LNCaP clone FGC (cell line): ENCODE results near the gene MXD1.
"Not testable (repeated sequence)": the region's sequence is repeated elsewhere in the genome, so short reads cannot be mapped to it uniquely, and the experiment has no call there.

Experiments used
- DNase-seq: peaks from one replicate; pipeline ENCODE4 v3.0.0-alpha.2; 2011; ENCODE audit warnings: low read depth
- H3K4me3 ChIP-seq: 2 replicates; pipeline ENCODE4 v1.5.1; 2011; ENCODE audit warnings: mild to moderate bottlenecking, low read depth, low read length, control low read depth
- TF ChIP-seq, protein P1 (sequence below): IDR thresholded peaks from 2 replicates; pipeline ENCODE4 v1.5.1; 2012; ENCODE audit warnings: mild to moderate bottlenecking; ENCODE audit not compliant: control insufficient read depth, insufficient read depth; ENCODE audit errors: extremely low read depth

The MXD1 gene, protein sequence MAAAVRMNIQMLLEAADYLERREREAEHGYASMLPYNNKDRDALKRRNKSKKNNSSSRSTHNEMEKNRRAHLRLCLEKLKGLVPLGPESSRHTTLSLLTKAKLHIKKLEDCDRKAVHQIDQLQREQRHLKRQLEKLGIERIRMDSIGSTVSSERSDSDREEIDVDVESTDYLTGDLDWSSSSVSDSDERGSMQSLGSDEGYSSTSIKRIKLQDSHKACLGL

DNA sequence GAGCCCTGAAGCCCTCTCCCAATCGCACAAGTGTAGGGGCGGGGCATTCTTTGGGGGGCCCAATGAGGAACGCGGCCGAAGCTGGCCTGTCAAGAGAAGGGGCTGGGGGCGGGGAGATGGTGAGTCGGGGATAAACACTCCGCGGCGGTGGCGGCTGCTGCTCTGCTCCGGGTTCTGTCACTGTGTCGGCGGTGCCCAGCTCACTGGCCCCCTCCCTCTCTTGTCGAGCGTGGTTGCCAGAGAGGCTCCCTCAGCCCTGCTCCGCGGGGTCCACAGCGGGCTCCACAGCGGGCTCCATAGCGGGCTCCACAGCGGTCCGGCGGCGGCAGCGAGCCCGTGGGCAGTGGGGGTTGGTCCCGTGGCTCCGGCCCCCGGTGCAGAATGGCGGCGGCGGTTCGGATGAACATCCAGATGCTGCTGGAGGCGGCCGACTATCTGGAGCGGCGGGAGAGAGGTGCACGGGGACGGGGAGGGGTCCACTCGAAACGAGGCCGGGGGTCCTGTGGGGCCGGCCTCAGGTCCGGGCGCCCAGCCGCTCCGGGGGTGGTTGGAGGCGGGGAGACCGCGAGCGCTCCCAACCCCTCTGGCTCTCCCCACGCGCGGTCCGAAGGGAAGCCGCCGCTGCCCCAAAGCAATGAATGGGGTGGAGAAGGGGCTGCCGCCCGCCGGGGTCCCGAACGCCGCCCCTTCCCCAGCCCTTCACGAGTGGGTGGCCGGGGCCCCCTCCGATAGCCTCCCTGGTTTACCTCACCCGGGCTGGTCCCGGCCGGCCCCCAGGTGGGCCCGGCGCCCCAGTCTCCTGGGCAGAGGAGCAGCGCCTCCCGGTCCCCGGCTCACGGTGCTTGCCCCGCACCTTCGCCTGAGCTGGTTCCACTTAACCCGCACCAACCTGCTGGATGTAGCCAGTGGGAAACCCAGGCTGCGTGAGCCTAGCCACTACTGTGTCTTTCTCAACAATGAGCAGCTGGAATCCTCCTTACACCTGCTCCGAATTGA, at the start of gene MXD1:
MXD1 (plus strand) TSS at position 160 of the 996 bp plus-strand sequence; CDS start at position 382, 222 bp downstream.
- H3K4me3 ChIP-seq = peak within 1 kb of the TSS; percentile 69
- TF ChIP-seq, protein P1, sequence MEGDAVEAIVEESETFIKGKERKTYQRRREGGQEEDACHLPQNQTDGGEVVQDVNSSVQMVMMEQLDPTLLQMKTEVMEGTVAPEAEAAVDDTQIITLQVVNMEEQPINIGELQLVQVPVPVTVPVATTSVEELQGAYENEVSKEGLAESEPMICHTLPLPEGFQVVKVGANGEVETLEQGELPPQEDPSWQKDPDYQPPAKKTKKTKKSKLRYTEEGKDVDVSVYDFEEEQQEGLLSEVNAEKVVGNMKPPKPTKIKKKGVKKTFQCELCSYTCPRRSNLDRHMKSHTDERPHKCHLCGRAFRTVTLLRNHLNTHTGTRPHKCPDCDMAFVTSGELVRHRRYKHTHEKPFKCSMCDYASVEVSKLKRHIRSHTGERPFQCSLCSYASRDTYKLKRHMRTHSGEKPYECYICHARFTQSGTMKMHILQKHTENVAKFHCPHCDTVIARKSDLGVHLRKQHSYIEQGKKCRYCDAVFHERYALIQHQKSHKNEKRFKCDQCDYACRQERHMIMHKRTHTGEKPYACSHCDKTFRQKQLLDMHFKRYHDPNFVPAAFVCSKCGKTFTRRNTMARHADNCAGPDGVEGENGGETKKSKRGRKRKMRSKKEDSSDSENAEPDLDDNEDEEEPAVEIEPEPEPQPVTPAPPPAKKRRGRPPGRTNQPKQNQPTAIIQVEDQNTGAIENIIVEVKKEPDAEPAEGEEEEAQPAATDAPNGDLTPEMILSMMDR = no peak
- no peak for DNase-seq

DNA sequence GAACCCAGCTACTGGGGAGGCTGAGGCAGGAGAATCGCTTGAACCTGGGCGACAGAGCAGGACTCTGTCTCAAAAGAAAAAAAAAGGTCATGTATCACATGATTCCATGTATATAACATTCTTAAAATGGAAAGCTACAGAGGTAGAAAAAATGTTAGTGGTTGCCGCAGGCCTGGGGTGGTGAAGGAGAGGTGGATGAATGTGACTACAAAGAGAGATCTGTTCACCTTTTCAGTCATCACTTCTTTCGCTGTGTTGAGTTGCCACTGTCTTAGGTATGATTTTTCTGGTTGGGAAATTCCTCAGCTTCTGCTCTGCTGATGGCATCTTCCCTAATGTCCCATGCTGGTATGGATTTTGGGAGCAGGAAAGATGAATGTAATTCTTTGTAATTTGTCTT, 26.5 kb upstream of the MXD1 start:
- no peak for DNase-seq
- H3K4me3 ChIP-seq = no peak overlapping the region
- TF ChIP-seq, protein P1 = no peak

DNA sequence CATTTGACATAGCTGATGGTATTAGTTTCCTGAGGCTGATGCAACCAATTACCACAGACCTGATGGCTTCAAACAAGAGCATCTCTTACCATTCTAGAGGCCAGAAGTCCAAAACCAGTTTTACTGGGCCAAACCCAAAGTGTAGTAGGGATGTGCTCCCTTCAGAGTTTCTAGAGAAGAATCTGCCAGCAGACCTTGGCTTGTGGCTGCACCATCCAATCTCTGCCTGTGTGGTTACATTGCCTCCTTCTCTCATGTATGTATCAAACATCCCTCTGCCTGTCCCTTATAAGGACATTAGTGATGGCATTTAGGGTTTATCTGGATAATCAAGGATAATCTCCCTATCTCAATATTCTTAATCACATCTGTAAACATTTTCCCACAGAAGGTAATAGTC, 25.6 kb upstream of the MXD1 start:
- no peak for DNase-seq
- H3K4me3 ChIP-seq = no peak overlapping the region
- TF ChIP-seq, protein P1 = no peak

DNA sequence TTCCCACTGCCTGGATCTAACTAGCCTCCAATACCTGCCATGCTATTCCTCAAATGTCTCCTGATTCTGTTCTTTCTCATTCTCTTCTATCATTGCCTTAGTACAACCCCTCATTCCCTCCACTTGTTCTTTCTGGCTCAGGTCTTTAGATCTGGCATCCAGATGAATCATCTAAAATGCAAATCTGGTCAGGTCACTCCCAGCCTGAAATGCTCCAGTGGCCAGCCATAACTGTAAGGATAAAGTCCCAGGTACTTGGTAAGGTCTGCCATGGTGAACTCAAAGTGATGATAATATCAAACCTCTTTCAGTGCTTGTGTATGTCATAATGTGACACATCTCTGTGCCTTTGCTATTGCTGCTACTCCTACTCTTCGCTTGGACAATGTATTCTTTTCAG, 24.0 kb upstream of the MXD1 start:
- TF ChIP-seq, protein P1 = no peak
- no peak for DNase-seq
- H3K4me3 ChIP-seq = no peak overlapping the region

DNA sequence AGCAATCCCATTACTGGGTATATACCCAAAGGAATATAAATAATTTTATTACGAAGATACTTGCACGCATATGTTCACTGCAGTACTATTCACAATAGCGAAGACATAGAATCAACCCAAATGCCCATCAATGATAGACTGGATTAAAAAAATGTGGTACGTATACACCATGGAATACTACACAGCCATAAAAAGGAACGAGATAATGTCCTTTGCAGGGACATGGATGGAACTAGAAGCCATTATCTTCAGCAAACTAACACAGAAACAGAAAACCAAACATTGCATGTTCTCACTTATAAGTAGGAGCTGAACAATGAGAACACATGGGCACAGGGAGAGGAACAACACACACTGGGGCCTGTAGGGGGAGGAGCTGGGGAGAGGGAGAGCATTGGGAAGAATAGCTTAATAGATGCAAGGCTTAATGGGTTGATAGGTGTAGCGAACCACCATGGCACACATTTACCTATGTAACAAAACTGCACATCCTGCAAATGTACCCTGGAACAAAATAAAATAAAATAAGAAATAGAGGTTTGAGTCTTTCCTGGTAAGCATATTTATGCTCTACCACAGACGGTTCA, 22.0 kb upstream of the MXD1 start:
- not testable (repeated sequence) for DNase-seq, H3K4me3 ChIP-seq

DNA sequence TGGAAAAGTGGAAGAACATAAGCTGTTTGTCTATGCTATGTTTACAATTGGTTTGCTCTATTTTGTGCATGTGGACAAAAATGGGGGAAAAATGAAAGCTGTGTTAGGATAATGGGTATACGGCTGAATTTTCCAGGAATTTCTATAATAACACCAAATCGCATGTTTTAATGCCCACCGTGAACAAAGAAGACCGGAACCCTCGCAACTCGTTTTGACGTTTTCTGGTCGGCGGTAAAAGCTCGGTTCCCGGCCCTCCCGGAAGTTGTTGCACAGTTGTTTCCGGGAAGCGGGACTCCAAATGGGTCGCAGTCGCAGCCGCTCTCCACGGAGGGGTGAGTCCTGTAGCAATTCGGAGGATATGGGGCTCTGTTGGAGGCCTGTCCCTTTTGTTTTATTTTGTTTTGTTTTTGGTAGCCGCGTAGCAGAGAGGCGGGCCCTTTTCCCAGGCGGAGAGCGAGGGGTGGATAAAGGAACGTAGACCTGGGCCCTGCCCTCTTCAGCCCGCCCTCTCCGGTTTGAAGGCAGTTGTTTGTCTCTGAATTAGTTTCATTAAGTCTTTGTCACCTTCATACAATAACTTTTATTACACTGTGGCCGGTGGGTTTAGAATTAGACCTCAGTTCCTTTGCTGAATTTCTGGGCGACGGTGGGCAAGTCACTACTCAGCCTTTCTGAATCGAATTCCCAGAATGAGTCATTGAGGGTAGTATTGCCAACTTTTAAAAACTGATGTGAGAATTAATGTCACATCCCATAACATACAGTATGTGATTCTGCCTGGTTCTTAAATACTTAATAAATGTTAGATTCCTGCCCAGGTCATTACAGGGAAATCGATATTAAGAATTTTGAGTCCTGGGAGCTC, 21.0 kb upstream of the MXD1 start, which contains the start of gene SNRNP27:
SNRNP27 (plus strand) TSS at position 273 of the 868 bp plus-strand sequence; CDS start at position 302, 29 bp downstream.
- TF ChIP-seq, protein P1 = no peak
- H3K4me3 ChIP-seq = peak within 1 kb of the TSS; percentile 76
- peak; percentile 25 for DNase-seq

DNA sequence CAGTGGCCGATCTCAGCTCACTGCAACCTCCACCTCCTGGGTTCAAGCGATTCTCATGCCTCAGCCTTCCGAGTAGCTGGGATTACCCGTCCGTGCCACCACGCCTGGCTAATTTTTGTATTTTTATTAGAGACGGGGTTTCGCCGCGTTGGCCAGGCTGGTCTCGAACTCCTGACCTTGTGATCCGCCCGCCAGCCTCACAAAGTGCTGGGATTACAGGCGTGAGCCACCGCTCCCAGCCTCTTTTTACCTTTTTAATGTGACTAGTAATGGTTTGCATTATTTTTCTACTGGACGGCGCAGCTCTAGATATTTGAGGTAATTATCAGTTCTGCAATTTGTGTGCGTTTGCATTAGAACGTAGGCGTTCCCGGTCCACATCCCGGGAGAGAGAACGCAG, 20.2 kb upstream of the MXD1 start:
- H3K4me3 ChIP-seq = peak overlapping the region; percentile 76
- DNase-seq = not testable (repeated sequence)
